ENCODE measurements around the gene CFL1.

GRCh38 chr11:65858681-65859087 lies 704 bp upstream of the CFL1 start:
- TF ChIP-seq POLR2AphosphoS5 (IDR thresholded peaks at IDR 0.05; ENCODE audit: low read depth, low read length) = no peak
- TF ChIP-seq TAF1 (IDR thresholded peaks at IDR 0.05; ENCODE audit: borderline replicate concordance, insufficient read depth, low read length) = no peak
- TF ChIP-seq, protein P1, sequence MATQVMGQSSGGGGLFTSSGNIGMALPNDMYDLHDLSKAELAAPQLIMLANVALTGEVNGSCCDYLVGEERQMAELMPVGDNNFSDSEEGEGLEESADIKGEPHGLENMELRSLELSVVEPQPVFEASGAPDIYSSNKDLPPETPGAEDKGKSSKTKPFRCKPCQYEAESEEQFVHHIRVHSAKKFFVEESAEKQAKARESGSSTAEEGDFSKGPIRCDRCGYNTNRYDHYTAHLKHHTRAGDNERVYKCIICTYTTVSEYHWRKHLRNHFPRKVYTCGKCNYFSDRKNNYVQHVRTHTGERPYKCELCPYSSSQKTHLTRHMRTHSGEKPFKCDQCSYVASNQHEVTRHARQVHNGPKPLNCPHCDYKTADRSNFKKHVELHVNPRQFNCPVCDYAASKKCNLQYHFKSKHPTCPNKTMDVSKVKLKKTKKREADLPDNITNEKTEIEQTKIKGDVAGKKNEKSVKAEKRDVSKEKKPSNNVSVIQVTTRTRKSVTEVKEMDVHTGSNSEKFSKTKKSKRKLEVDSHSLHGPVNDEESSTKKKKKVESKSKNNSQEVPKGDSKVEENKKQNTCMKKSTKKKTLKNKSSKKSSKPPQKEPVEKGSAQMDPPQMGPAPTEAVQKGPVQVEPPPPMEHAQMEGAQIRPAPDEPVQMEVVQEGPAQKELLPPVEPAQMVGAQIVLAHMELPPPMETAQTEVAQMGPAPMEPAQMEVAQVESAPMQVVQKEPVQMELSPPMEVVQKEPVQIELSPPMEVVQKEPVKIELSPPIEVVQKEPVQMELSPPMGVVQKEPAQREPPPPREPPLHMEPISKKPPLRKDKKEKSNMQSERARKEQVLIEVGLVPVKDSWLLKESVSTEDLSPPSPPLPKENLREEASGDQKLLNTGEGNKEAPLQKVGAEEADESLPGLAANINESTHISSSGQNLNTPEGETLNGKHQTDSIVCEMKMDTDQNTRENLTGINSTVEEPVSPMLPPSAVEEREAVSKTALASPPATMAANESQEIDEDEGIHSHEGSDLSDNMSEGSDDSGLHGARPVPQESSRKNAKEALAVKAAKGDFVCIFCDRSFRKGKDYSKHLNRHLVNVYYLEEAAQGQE (IDR thresholded peaks at IDR 0.05; ENCODE audit: insufficient read depth in 1 of 2, low read depth in 2 of 2, low read length in 2 of 2) = no peak
- no peak for TF ChIP-seq FOXP2 (optimal IDR thresholded peaks at IDR 0.05; ENCODE audit: borderline replicate concordance, extremely low read depth, extremely low read length, insufficient read depth)
- TF ChIP-seq SIN3A (IDR thresholded peaks at IDR 0.05; ENCODE audit: borderline replicate concordance, insufficient read depth, low read length) = no peak

Data from PFSK-1 (cell line).